GM18951 (cell line): ENCODE measurements around the gene NCBP2.

ENCODE experiments used
- POLR2A ChIP-seq: IDR thresholded peaks from 4 replicates; pipeline ENCODE4 v1.6.1; 2011; ENCODE audit warnings: mild to moderate bottlenecking; ENCODE audit not compliant: insufficient read length, insufficient read depth; ENCODE audit errors: extremely low read depth
- in situ Hi-C: fragments of 300-500 bp; cut with MboI; formaldehyde crosslinking; loops from one replicate; pipeline ENCODE4 v1.12.0; 2022; ENCODE audit warnings: low sequenced_read_pairs, mixed read lengths, inconsistent platforms; ENCODE audit not compliant: unreplicated experiment

NCBP2 gene

DNA sequence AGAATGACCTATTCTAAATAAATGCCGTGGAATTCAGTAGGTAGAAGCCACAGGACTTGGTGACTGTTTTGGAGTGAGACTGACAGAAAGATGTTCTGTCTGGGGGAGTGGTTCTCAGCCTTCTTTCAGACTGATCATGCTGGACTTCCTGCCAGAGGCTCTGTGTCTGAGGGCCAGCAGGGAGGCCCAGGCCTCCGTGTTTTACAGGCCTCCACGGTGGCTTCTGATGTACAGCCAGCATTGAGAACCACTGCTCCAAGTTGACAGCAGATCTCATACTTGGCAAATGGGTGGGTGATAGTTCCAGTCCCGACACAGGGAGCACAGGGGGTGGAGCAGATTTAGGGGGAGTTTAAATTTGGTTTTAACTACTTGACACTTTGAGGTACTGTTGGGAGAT, 33.0 kb upstream of the NCBP2 start:
- in situ Hi-C loops = loop anchor here (25.0 kb wide), 2 partner anchors 212 to 537 kb away; no protein-coding TSS in a partner anchor
- no peak for TF ChIP-seq POLR2A

DNA sequence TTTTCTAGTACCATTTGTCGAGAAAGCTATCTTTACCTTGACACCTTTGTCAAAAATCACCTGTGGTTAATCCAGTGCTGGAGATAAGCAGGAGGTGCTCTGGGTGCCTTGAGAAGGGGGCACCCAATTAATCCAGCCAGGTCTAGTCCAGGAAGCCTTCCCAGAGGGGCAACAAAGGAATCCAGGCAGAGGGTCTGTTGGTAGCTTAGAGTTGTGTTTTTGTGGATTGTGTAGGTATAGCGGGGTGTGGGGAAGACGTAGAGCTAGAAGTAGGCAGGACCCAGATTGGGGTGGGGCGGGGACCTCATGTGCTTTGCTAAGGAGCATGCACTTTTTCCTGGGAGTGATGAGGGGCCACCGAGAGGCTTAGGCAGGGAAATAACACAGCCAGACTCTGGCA, 32.3 kb upstream of the NCBP2 start:
- no peak for TF ChIP-seq POLR2A
- in situ Hi-C loops = loop anchor here (25.0 kb wide), 3 partner anchors 213 to 538 kb away; no protein-coding TSS in a partner anchor

DNA sequence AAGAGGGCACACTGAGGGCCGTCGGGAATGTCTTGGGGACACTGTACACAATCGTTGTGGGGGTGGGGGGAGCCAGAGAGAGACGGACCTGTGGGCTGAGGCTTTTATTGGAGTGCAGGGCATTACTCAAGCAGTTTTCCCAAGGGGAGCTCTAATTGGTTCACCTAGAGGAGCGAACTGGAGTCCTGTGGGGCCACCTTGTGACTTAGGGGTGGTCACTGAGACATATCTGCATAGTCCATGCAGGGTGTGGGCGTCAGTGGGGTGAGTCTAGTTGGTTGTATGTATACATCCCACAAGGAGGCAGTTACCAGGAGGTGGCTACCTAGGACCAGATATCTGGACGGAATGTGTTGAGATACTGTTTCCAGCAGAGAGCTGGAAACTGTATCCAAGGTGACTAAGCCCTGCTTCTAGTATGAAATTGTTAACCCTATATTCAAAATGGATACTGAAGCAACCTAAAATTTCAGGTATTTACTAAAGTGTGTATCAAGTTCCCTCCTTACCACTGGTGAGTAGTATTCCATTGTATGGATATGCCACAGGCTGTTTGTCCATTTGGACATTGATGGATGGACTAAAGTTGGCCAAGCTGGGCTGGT, 28.9 kb upstream of the NCBP2 start:
- in situ Hi-C loops = loop anchor here (25.0 kb wide), 1 partner anchor 359 kb away; no protein-coding TSS in a partner anchor

DNA sequence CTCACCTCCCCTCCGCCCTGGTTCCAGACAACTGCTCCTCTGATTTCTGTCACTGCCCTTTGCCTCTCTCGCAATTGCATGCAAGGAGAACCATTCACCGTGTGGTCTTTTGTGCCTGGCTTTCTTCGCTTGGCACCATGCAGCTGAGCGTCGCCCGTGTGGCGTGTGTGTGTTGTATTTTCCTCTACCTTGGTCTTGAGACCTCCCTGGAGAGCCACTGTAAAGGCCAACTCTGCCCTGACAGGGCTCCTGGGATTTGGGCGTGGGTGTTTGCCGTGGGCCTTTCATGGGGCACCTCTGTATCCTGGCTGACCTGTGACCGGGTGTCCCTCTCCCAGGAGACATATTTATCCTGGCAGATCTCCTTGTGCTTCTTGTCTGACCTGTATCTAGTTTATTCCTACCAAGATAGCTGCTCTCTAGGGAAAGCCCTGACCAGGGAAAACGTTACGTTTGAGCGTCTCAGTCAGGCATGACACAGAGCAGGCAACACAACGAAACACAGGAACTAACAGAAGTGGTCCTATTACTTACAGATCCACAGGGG, 28.3 kb upstream of the NCBP2 start:
- in situ Hi-C loops = loop anchor here (25.0 kb wide), 1 partner anchor 358 kb away; no protein-coding TSS in a partner anchor

More for the DNA sequence above, 28.9 kb upstream of the NCBP2 start:
- TF ChIP-seq POLR2A = no peak

DNA sequence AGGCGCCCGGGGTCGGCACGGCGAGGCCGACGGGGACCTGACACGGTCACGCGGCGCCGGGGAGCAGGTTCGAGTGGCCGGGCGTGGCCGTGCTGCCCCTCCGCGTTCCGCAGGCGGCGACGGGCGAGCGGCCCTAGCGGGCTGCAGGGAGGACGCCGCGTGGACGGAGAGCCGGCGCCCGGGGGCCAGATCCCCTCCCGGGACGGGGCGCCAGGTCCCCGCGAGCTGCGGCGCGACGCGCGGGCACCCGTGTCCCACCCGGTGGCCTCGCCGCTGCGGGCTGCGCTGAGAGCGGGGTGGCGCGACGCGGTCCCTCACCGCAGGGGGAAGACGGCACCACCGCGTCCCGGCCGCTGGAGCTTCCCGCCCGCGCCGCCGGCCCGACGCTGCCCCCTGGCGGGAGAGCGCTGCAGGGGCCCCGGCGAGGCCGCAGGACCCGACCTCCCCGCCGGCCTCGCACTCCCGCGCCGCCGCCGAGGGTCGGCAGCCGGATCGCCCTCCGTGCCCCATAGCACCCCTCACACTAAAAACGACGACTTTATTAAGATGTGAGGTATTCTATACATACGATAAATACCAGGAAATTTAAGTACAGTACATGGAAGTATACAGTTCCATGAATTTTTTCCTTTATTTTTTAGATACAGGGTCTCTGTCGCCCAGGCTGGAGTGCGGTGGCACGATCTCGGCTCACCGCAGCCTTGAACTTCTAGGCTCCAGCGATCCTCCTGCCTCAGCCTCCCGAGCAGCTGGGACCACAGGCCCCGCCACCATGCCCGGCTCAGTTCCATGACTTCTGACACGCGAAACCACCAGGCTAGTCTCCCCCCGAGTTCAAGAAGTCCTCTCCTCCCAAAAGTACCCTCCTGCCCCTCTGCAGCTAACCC, 27.6 kb upstream of the NCBP2 start:
- TF ChIP-seq POLR2A = peak; percentile 35
- in situ Hi-C loops = loop anchor here (25.0 kb wide), 1 partner anchor 358 kb away; no protein-coding TSS in a partner anchor

More for the DNA sequence above, 28.3 kb upstream of the NCBP2 start:
- no peak for TF ChIP-seq POLR2A

DNA sequence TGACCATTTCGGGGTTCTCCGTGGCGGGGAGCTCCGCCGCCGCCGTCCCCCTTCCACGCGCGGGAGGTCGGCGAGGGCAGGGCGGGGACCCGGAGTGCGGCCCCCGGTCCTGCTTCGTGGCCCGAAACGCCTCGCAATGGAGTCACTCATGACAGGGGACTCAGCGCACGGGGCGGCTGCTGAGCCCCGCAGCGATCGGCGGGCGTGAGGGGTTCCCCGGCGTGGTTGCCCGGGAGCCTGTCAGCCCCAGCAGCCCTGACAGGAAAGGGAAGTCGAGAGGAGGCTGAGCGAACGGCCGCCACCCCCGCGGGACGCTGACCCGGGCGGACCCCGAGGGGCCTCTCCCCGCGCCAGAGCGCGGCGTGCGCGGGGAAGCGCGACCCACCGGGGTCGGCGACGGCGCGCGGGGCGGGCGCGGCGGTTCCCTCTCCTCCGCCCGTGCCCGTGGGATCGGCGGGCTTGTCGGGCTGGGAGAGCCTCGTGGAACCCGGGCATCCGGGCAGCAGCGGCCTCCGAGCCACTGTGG, 26.9 kb upstream of the NCBP2 start:
- in situ Hi-C loops = loop anchor here (25.0 kb wide), 1 partner anchor 357 kb away; no protein-coding TSS in a partner anchor
- no peak for TF ChIP-seq POLR2A

DNA sequence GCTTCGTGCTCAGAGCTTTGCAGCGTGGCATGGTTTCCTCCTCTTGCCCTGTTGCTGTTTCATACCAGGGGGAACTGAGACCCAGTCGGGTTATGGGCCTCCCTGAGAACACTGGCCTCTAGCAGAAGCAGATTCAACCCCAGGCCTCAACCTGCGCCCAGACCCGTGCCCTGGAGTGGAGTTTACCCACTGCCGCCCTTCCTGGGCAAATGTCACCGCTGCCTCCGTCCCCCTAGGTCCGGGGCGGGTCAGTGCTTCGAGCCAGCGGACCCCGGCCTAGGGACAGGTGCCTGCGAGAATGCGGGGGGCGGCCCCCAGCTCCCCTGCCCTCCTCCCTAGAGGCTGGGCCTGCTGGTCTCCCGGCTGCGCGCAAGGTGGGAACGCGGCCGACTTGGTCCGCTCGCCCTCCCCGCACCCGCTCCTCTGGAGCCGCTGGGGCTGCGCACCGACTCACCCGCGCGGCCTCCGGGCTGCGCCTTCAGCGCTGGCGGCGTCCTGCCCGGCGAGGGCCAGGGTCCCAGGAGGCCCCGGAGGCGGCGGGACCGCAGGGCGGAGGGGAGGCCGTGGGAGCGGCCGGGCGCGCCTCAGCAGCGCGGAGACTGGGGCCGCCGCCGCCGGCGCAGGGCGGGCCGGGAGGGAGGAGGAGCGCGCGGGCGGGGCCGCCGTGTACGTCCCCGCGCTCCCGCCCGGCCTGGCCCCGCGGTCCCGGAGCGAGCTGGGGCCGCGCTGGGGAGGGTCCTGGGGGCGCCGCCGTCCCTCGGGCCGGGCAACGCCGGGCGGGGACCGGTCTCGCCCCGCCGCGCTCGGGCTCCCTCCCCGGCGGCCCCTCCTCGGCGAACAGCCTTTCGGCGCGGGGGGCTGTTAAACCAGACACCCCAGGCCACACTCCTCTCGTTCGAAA, 26.2 kb upstream of the NCBP2 start, which contains the start of gene PIGZ:
Gene PIGZ (minus strand): TSS at position 601 of the 901 bp plus-strand sequence. CDS start 16,802 bp downstream, outside the sequence.
- in situ Hi-C loops = loop anchor here (25.0 kb wide), 1 partner anchor 356 kb away; no protein-coding TSS in a partner anchor
- TF ChIP-seq POLR2A = peak; percentile 61

DNA sequence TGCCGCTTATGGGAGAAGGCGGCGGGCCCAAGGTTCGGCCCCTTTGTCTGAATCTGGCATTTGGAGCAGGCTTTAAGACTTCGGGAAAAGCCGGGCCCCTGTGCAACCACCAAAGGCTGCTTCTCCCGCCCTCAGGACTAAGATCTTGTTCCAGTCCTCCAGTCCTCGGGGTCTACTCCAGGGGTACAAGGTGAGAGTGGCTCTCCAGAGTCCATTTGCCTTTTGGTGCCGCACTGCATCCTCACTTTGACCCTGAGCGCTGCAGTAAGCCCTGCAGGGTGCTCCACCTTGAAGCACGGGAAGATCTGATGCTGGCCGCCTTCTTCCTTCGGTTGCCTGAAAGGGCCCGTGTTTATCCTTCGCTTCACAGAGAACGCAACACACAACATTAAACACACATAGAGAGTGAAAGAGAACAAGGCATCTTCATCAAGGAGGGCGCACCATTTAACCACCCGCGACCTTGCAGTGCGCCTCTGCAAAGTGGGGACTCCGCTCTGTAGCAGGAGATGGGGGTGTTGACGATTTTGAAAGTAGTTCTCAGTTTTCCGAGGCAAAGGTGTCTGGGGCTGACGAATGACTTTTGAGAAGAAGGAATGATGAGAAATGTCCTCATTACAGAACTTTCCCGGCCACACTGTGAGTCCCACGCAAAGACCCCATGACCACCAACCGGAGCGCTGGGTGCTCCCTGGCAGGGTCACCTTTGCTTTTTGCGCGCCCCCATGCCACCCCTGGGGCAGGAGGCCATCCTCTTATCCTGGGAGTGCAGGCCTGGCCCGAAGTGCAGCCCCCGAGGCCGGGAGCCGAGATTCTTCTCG, 25.3 kb upstream of the NCBP2 start:
- in situ Hi-C loops = loop anchor here (25.0 kb wide), 1 partner anchor 355 kb away; no protein-coding TSS in a partner anchor
- no peak for TF ChIP-seq POLR2A

DNA sequence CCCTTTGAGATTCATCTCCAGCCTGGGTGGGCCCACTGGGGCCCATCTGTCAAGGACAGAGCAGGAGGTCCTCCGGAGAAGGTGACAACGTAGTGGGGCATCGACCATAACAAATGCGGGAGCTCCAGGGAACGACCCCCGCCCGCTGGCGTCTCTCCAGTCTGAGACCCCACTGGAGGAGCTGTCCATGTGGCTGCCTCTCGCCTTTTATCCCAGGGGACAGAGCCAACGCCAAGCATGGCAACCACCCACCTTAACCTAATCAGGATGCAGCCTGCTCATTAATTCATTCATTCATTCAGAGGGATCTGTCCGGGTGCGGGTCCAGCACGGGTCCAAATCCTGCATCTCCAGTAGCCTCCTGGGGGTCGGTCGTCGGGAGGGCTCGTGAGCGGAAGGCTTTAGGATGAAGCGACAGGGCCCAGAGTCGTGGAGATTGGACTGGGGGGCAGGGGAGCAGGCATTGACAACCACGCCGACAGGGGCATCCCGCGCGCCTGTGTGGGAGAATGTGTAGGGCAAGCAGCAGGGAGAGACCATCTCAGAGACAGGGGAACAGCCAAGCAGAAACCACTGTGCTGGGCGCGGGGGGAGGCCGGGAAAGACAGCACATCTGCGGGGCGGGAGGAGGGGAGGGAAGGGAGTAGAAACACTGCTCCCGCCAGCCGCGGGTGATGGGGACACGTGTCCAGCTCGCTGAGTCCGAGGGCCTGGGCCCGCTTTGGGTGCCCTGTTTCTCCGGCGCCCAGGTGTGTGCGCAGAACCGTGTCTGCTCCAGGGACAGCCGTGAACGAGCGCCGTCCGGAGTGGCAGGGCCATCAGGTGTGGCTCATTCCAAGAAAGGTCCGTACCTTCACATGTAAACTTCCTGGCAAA, 24.4 kb upstream of the NCBP2 start:
- TF ChIP-seq POLR2A = no peak
- in situ Hi-C loops = loop anchor here (25.0 kb wide), 1 partner anchor 354 kb away; no protein-coding TSS in a partner anchor

DNA sequence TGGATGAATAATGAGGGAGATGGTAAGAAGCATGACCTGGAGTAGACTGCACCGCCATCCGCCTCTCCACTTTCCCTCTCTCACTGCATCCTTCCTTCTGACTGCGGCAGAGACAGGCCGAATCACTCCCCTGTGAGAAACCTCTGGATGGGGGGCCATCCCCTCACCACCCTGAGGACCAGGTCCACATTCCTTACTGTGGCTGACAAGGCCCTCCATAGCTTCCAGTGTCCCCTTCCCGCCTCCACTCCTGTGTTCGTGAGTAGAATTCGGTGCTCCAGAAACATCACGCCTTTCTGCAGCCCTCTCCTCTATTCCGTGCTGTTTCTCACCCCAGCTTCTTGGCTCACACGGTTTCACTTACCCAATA, 23.5 kb upstream of the NCBP2 start:
- in situ Hi-C loops = loop anchor here (25.0 kb wide), 1 partner anchor 353 kb away; no protein-coding TSS in a partner anchor
- no peak for TF ChIP-seq POLR2A

DNA sequence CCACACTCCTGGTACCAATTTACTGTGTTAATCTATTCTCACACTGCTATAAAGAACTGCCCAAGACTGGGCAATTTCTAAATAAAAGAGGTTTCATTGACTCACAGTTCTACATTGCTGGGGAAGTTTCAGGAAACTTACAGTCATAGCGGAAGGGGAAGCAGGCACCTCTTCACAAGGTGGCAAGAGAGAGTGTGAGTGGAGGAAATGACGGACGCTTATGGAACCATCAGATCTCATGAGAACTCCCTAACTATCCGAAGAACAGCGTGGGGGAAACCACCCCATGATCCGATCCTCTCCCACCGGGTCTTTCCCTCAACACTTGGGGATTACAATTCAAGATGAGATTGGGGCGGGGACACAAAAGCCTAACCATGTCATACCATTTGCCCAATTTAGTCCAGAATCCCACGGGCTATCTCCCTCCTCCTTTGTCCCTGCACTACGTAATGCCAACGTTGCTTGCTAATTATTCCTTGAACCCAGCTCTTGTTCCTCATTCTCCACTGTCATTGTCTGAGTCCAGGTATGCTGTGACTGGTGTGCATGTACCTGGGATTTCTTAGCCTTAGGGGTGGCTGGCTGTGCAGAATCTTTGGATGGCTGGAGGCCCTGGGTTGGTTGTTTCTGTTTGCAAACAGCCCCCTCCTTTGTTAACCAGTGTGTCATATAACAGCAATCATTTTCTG, 22.9 kb upstream of the NCBP2 start:
- in situ Hi-C loops = loop anchor here (25.0 kb wide), 1 partner anchor 353 kb away; no protein-coding TSS in a partner anchor

More for the DNA sequence above, 22.9 kb upstream of the NCBP2 start:
- no peak for TF ChIP-seq POLR2A
